SK-N-SH (cell line): ENCODE measurements around the gene PGS1. TPM values are rescaled to one million over a fixed set of nuclear protein-coding genes. Genes with fewer than 3 reads are reported as not detected.

ENCODE experiments used
- CTCF ChIA-PET: fragments of 300-600, 350-600 bp; formaldehyde crosslinking; extraction: SDS; loops from one replicate; lab custom pipeline; 2021; lab: Yijun Ruan, JAX
- POLR2A ChIA-PET: fragments of 350-600 bp; sonication (Branson Sonifier 250); formaldehyde crosslinking; extraction: SDS; loops from one replicate; lab custom pipeline; 2020; ENCODE audit warnings: antibody characterized with exemption, inconsistent platforms; lab: Yijun Ruan, JAX
- DNase-seq: peaks from one replicate; pipeline ENCODE4 v3.0.0; 2012
- H2AFZ ChIP-seq: fragments of 200-600 bp; sonication (generic); 2 replicates; pipeline ENCODE4 v1.8.1; 2016; ENCODE audit warnings: antibody characterized with exemption, mild to moderate bottlenecking, low read depth
- H3F3A ChIP-seq: fragments of 200-600 bp; sonication (generic); replicated peaks from 2 replicates; pipeline ENCODE3; 2016; ENCODE audit warnings: antibody characterized with exemption, mild to moderate bottlenecking; ENCODE audit not compliant: insufficient read depth
- H3K27ac ChIP-seq, 2 experiments: fragments of 200-500 bp in 1 of 2; fragments of 200-600 bp in 1 of 2; sonication (Bioruptor generic) in 1 of 2; sonication (generic), shearing (Covaris generic) in 1 of 2; 2 replicates each; pipeline versions ENCODE4 v1.5.1 to v1.6.1; 2014 to 2016; ENCODE audit warnings: low read depth in 2 of 2, inconsistent platforms in 1 of 2, low read length in 1 of 2, mild to moderate bottlenecking in 1 of 2, mixed read lengths in 1 of 2
- H3K27me3 ChIP-seq: fragments of 200-600 bp; sonication (generic), shearing (Covaris generic); 2 replicates; pipeline ENCODE4 v1.6.1; 2016; ENCODE audit warnings: mixed run types; ENCODE audit not compliant: insufficient read depth
- H3K36me3 ChIP-seq, 2 experiments: fragments of 200-500 bp in 1 of 2; fragments of 200-600 bp in 1 of 2; sonication (Bioruptor generic) in 1 of 2; sonication (generic) in 1 of 2; replicated peaks in 1 of 2; 2 replicates each; pipeline versions ENCODE3 to v1.5.1; 2014 to 2016; ENCODE audit warnings: low read length in 1 of 2, mild to moderate bottlenecking in 1 of 2; ENCODE audit not compliant: insufficient read depth in 2 of 2, control insufficient read depth in 1 of 2
- H3K4me1 ChIP-seq, 2 experiments: fragments of 200-500 bp in 1 of 2; fragments of 200-600 bp in 1 of 2; sonication (Bioruptor generic) in 1 of 2; sonication (generic), shearing (Covaris generic) in 1 of 2; 2 replicates each; pipeline versions ENCODE4 v1.5.1 to v1.6.1; 2014 to 2016; ENCODE audit warnings: low read depth in 1 of 2, low read length in 1 of 2, mixed run types in 1 of 2; ENCODE audit not compliant: insufficient read depth in 2 of 2, control insufficient read depth in 1 of 2
- H3K4me2 ChIP-seq: fragments of 200-600 bp; sonication (generic), shearing (Covaris generic); 2 replicates; pipeline ENCODE4 v1.6.1; 2017; ENCODE audit warnings: mixed run types
- H3K4me3 ChIP-seq, 2 experiments: fragments of 200-500 bp in 1 of 2; fragments of 200-600 bp in 1 of 2; sonication (Bioruptor generic) in 1 of 2; sonication (generic), shearing (Covaris generic) in 1 of 2; 2 replicates each; pipeline versions ENCODE4 v1.5.1 to v1.8.1; 2014 to 2016; ENCODE audit warnings: low read depth in 2 of 2, inconsistent platforms in 1 of 2, low read length in 1 of 2, mild to moderate bottlenecking in 1 of 2, mixed read lengths in 1 of 2, moderate library complexity in 1 of 2
- H3K79me2 ChIP-seq: fragments of 200-600 bp; sonication (generic); 2 replicates; pipeline ENCODE4 v1.8.1; 2017; ENCODE audit warnings: mild to moderate bottlenecking; ENCODE audit not compliant: insufficient read depth
- H3K9ac ChIP-seq: fragments of 200-600 bp; sonication (generic); 2 replicates; pipeline ENCODE4 v1.6.1; 2017; ENCODE audit warnings: mixed run types
- H3K9me2 ChIP-seq: fragments of 200-600 bp; sonication (generic); 2 replicates; pipeline ENCODE4 v1.6.1; 2017; ENCODE audit warnings: mixed run types
- H3K9me3 ChIP-seq: fragments of 200-600 bp; sonication (generic); 2 replicates; pipeline ENCODE4 v1.6.1; 2017; ENCODE audit warnings: mixed run types, mild to moderate bottlenecking, moderate library complexity
- H4K20me1 ChIP-seq: fragments of 200-600 bp; sonication (generic); 2 replicates; pipeline ENCODE4 v1.6.1; 2017; ENCODE audit warnings: mild to moderate bottlenecking, mixed run types; ENCODE audit not compliant: insufficient read depth
- EP300 ChIP-seq, 2 experiments: IDR thresholded peaks; 2 replicates each; pipeline versions ENCODE4 v1.4.0 to v1.6.1; 2012; ENCODE audit warnings: borderline replicate concordance in 1 of 2, low read depth in 1 of 2, low read length in 1 of 2
- EZH2phosphoT487 ChIP-seq: fragments of 200-600 bp; sonication (generic); IDR thresholded peaks from 2 replicates; pipeline ENCODE4 v1.6.1; 2017; ENCODE audit warnings: low read depth, mixed run types, mild to moderate bottlenecking, antibody characterized with exemption, moderate library complexity, borderline replicate concordance
- FOSL2 ChIP-seq: IDR thresholded peaks from 2 replicates; pipeline ENCODE4 v1.4.0; 2012; ENCODE audit warnings: low read depth, mild to moderate bottlenecking, moderate library complexity, borderline replicate concordance
- FOXJ3 ChIP-seq: sonication (generic); formaldehyde crosslinking; IDR thresholded peaks from 2 replicates; pipeline ENCODE4 v1.5.1; 2020; ENCODE audit warnings: mild to moderate bottlenecking, missing genetic modification reagents
- FOXM1 ChIP-seq: IDR thresholded peaks from 2 replicates; pipeline ENCODE4 v1.4.0; 2012; ENCODE audit warnings: low read depth, mild to moderate bottlenecking
- MXI1 ChIP-seq: IDR thresholded peaks from 2 replicates; pipeline ENCODE4 v1.6.1; 2012; ENCODE audit warnings: mild to moderate bottlenecking, low read depth, low read length, improper control_type of control experiment
- NRF1 ChIP-seq: IDR thresholded peaks from 2 replicates; pipeline ENCODE4 v1.6.1; 2012; ENCODE audit warnings: low read depth, mild to moderate bottlenecking, low read length
- RAD21 ChIP-seq: IDR thresholded peaks from 2 replicates; pipeline ENCODE4 v1.6.1; 2012; ENCODE audit warnings: mild to moderate bottlenecking, low read length
- RCOR1 ChIP-seq: fragments of 150-350 bp; IDR thresholded peaks from 2 replicates; pipeline ENCODE4 v1.6.1; 2017; ENCODE audit warnings: antibody characterized with exemption, low read length
- RFX5 ChIP-seq: IDR thresholded peaks from 2 replicates; pipeline ENCODE4 v1.6.1; 2012; ENCODE audit warnings: mild to moderate bottlenecking, improper control_type of control experiment, low read length
- SMC3 ChIP-seq: IDR thresholded peaks from 2 replicates; pipeline ENCODE4 v1.6.1; 2012; ENCODE audit warnings: low read depth, low read length, improper control_type of control experiment
- TCF12 ChIP-seq: IDR thresholded peaks from 2 replicates; pipeline ENCODE4 v1.4.0; 2012
- WGBS: methylation state at CpG from one replicate; pipeline ENCODE4 v1.1.6; 2017; ENCODE audit warnings: low lambda C conversion rate; 5-methylcytosine and 5-hydroxymethylcytosine counted together
- polyA plus RNA-seq, 3 experiments: library from polyadenylated mRNA; depleted of rRNA; stranded (reverse); fragments of >200 nt; gene quantifications; 2 replicates each; pipeline ENCODE4 v1.2.3, GENCODE V29; 2012
- TF ChIP-seq, protein P1 (sequence below): IDR thresholded peaks from 2 replicates; pipeline ENCODE4 v1.6.1; 2012; ENCODE audit warnings: mild to moderate bottlenecking, low read depth, low read length, moderate library complexity
- TF ChIP-seq, protein P2 (sequence below): IDR thresholded peaks from 2 replicates; pipeline ENCODE4 v1.4.0; 2012; ENCODE audit warnings: low read depth
- TF ChIP-seq, protein P3 (sequence below): fragments of 150-350 bp; IDR thresholded peaks from 2 replicates; pipeline ENCODE4 v1.6.1; 2017; ENCODE audit warnings: antibody characterized with exemption, low read length, low read depth, borderline replicate concordance

The PGS1 gene
- polyA plus RNA-seq, 1 of the 3 experiments (the other 2 are of a cell fraction) = 88.4 TPM

DNA sequence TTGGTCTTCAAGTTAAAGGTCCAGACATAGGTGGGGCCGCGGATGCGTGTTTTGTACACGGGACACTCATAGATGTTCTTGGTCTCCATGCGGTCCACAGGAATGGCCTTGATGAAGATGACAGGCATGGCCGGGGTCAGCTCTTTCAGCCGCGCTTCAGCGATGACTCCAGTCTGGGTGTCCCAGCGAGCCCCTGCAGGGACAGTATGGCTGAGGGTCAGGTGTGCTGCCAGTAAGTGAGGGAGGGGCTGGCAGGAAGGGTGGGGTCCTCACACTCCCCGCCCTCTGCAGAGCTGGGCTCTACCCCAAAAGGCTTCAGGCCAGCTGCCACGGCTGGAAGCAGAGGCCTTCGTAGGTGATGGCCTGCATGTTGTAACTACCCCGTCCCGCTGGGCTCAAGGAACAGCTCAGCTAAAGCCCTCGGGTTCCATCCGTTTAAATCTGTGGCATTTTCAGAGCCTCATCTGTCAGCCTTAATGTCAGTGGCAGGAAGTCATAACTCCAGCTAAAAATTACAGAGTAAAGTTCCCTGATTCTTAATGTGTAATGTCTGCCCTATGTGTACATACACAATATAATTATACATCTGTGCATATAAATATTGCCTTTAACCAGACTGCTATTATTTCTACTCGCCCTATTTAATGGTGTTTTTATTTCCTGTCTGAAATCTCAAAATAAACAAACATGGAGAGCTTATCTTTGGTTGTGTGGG is 45.7 kb downstream of the PGS1 start (continued):
- TF ChIP-seq, protein P1, sequence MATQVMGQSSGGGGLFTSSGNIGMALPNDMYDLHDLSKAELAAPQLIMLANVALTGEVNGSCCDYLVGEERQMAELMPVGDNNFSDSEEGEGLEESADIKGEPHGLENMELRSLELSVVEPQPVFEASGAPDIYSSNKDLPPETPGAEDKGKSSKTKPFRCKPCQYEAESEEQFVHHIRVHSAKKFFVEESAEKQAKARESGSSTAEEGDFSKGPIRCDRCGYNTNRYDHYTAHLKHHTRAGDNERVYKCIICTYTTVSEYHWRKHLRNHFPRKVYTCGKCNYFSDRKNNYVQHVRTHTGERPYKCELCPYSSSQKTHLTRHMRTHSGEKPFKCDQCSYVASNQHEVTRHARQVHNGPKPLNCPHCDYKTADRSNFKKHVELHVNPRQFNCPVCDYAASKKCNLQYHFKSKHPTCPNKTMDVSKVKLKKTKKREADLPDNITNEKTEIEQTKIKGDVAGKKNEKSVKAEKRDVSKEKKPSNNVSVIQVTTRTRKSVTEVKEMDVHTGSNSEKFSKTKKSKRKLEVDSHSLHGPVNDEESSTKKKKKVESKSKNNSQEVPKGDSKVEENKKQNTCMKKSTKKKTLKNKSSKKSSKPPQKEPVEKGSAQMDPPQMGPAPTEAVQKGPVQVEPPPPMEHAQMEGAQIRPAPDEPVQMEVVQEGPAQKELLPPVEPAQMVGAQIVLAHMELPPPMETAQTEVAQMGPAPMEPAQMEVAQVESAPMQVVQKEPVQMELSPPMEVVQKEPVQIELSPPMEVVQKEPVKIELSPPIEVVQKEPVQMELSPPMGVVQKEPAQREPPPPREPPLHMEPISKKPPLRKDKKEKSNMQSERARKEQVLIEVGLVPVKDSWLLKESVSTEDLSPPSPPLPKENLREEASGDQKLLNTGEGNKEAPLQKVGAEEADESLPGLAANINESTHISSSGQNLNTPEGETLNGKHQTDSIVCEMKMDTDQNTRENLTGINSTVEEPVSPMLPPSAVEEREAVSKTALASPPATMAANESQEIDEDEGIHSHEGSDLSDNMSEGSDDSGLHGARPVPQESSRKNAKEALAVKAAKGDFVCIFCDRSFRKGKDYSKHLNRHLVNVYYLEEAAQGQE = no peak
- TF ChIP-seq FOXJ3 (no peak), SMC3 (no peak)

DNA sequence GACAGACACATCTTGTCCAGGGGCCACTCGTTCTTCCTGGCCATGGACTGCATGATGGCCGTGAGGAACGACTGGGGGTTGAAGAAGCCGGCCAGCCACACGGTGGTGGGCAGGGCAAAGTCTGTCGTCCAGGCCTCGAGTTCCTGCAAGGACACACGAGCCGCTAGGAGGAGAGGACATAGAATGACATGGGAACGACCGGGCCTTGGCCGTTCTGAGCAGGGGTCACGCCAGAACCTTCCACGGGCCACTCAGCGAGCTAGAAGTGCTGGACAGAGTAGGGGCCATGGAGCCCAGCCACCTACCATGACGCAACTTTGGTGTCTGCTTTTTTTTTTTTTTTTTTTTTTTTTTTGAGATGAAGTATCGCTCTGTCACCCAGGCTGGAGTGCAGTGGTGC is 47.0 kb downstream of the PGS1 start:
- no peaks in the 10 kb centered on the region for H3K27me3 ChIP-seq
- H3K4me3 ChIP-seq = no peak overlapping the region
- peaks cover 36 to 77% of the 10 kb centered on the region in 2 experiments for H3K36me3 ChIP-seq
- H3K79me2 ChIP-seq = peaks cover 7% of the 10 kb centered on the region; the same call in 1 of the 2 replicates
- ChIA-PET POLR2A (interaction anchor here (0.6 kb wide), 1 partner anchor 13 kb away, joined by 3 read pairs; no protein-coding TSS in a partner anchor), CTCF (interaction anchor here (0.6 to 12.2 kb wide), 7 partner anchors 13 to 297 kb away, joined by 3 to 327 read pairs (median 8); partner anchors contain the start of gene SOCS3)
- H3K27ac ChIP-seq = no peak overlapping the region
- H4K20me1 ChIP-seq = no peaks in the 10 kb centered on the region
- H3K4me2 ChIP-seq = no peak overlapping the region
- no peaks in the 10 kb centered on the region for H3K9me3 ChIP-seq
- no peaks in the 10 kb centered on the region for H3K4me1 ChIP-seq
- no peak overlapping the region for H2AFZ ChIP-seq
- peaks cover 3% of the 10 kb centered on the region for H3F3A ChIP-seq
- DNase-seq = no peak
- TF ChIP-seq, protein P2, sequence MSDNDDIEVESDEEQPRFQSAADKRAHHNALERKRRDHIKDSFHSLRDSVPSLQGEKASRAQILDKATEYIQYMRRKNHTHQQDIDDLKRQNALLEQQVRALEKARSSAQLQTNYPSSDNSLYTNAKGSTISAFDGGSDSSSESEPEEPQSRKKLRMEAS = no peak
- TF ChIP-seq EZH2phosphoT487 (no peak), FOSL2 (no peak), TCF12 (no peak), FOXM1 (no peak), NRF1 (no peak), RCOR1 (no peak), EP300 (IDR thresholded peaks at IDR 0.05; ENCODE audit: borderline replicate concordance in 1 of 2, low read depth in 1 of 2, low read length in 1 of 2) (no peak), FOXJ3 (no peak), MXI1 (no peak), RFX5 (no peak), SMC3 (no peak), RAD21 (no peak)
- TF ChIP-seq, protein P3, sequence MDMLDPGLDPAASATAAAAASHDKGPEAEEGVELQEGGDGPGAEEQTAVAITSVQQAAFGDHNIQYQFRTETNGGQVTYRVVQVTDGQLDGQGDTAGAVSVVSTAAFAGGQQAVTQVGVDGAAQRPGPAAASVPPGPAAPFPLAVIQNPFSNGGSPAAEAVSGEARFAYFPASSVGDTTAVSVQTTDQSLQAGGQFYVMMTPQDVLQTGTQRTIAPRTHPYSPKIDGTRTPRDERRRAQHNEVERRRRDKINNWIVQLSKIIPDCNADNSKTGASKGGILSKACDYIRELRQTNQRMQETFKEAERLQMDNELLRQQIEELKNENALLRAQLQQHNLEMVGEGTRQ = no peak
- TF ChIP-seq, protein P1 = no peak
- 90% methylated on average over 17 of the region's 17 CpGs for WGBS
- no peaks in the 10 kb centered on the region for H3K9me2 ChIP-seq
- no peak overlapping the region for H3K9ac ChIP-seq
